Osteoblast (primary cell): ENCODE data around the gene IL32. TPM values are rescaled to one million over a fixed set of nuclear protein-coding genes. Genes with fewer than 3 reads are reported as not detected.
"Not testable (repeated sequence)": the region's sequence is repeated elsewhere in the genome, so short reads cannot be mapped to it uniquely, and the experiment has no call there.

Source experiments
- DNase-seq: peaks from one replicate; pipeline ENCODE4 v3.0.0; 2011; ENCODE audit warnings: low spot score, mixed read lengths; ENCODE audit not compliant: insufficient read length; ENCODE audit errors: missing footprints
- H2AFZ ChIP-seq: 2 replicates; pipeline ENCODE4 v1.6.0; 2011; ENCODE audit warnings: mild to moderate bottlenecking, low read length
- H3K27ac ChIP-seq: 2 replicates; pipeline ENCODE4 v1.5.1; 2011; ENCODE audit warnings: mild to moderate bottlenecking, low read depth, low read length, moderate library complexity
- H3K27me3 ChIP-seq: 2 replicates; pipeline ENCODE4 v1.6.0; 2012; ENCODE audit warnings: mild to moderate bottlenecking, control low read depth, inconsistent platforms, low read length, moderate library complexity; ENCODE audit not compliant: insufficient read depth
- H3K36me3 ChIP-seq: 2 replicates; pipeline ENCODE4 v1.5.1; 2011; ENCODE audit warnings: mild to moderate bottlenecking, low read length, control low read depth, moderate library complexity; ENCODE audit not compliant: insufficient read depth
- H3K4me1 ChIP-seq: 2 replicates; pipeline ENCODE4 v1.5.1; 2011; ENCODE audit warnings: mild to moderate bottlenecking, low read length, control low read depth, moderate library complexity; ENCODE audit not compliant: insufficient read depth
- H3K4me2 ChIP-seq: 2 replicates; pipeline ENCODE4 v1.6.0; 2011; ENCODE audit warnings: mild to moderate bottlenecking, low read length; ENCODE audit not compliant: insufficient read depth
- H3K4me3 ChIP-seq: fragments of 200-600 bp; sonication (generic); 3 replicates; pipeline ENCODE4 v1.5.1; 2012; ENCODE audit warnings: mild to moderate bottlenecking, low read length, inconsistent platforms; ENCODE audit not compliant: insufficient read depth
- H3K79me2 ChIP-seq: 2 replicates; pipeline ENCODE4 v1.6.0; 2012; ENCODE audit warnings: mild to moderate bottlenecking, low read length, control low read depth, inconsistent platforms; ENCODE audit not compliant: insufficient read depth
- H3K9me3 ChIP-seq: 2 replicates; pipeline ENCODE4 v1.5.1; 2011; ENCODE audit warnings: low read depth, low read length, control low read depth
- H4K20me1 ChIP-seq: 2 replicates; pipeline ENCODE4 v1.6.0; 2012; ENCODE audit warnings: mild to moderate bottlenecking, low read length, control low read depth; ENCODE audit not compliant: insufficient read depth
- total RNA-seq: library from RNA; depleted of rRNA; stranded (reverse); fragments of >200 nt; gene quantifications from 2 replicates; pipeline ENCODE4 v1.2.3, GENCODE V29; 2012
- TF ChIP-seq, protein P1 (sequence below): IDR thresholded peaks from 2 replicates; pipeline ENCODE4 v1.5.1; 2011; ENCODE audit warnings: mild to moderate bottlenecking, low read depth, low read length, moderate library complexity; ENCODE audit errors: extremely low read depth

Gene IL32
- total RNA-seq, 1 donor: 0.72 TPM

DNA sequence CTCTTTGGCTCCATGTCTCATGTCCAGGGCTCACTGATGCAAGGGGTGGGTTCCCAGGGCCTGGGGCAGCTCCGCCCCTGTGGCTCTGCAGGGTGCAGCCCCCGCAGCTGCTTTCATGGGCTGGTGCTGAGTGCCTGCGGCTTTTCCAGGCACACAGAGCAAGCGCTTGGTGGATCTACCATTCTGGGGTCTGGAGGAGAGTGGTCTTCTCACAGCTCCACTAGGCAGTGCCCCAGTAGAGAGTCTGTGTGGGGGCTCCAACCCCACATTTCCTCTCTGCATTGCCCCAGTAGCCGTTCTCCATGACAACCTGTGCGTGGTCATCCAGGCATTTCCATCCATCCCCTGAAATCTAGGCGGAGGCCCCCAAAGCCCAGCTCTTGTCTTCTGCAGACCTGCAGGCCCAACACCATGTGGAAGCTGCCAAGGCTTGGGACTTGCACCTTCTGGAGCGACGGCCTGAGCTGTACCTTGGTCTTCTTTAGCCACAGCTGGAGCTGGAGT, 5.2 kb downstream of the IL32 start:
- Histone ChIP-seq H2AFZ (no peak overlapping the region), H3K36me3 (no peaks in the 10 kb centered on the region), H3K4me3 (no peak overlapping the region), H3K9me3 (no peaks in the 10 kb centered on the region), H3K27ac (no peak overlapping the region), H3K79me2 (no peaks in the 10 kb centered on the region), H4K20me1 (no peaks in the 10 kb centered on the region), H3K27me3 (peaks cover 8% of the 10 kb centered on the region), H3K4me1 (no peaks in the 10 kb centered on the region), H3K4me2 (no peak overlapping the region)
- no peak for DNase-seq
- TF ChIP-seq, protein P1, sequence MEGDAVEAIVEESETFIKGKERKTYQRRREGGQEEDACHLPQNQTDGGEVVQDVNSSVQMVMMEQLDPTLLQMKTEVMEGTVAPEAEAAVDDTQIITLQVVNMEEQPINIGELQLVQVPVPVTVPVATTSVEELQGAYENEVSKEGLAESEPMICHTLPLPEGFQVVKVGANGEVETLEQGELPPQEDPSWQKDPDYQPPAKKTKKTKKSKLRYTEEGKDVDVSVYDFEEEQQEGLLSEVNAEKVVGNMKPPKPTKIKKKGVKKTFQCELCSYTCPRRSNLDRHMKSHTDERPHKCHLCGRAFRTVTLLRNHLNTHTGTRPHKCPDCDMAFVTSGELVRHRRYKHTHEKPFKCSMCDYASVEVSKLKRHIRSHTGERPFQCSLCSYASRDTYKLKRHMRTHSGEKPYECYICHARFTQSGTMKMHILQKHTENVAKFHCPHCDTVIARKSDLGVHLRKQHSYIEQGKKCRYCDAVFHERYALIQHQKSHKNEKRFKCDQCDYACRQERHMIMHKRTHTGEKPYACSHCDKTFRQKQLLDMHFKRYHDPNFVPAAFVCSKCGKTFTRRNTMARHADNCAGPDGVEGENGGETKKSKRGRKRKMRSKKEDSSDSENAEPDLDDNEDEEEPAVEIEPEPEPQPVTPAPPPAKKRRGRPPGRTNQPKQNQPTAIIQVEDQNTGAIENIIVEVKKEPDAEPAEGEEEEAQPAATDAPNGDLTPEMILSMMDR: no peak

DNA sequence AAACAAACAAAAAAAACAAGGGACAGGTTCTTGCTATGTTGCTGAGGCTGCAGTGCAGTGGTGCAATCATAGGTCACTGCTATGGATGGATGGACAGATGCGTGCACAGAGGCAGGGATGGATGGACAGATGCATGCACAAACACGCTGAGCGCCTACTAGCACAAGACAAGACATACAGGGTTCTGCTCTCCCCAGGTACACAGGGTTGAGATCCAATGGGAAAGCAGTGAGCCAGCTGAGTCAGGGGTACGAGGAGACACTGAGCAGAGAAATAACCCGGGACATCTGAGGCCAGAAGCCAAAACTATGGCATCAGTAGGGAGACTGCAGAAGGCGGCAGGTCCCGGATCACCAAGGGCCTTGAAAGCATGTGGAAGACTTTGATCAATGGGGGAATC, 6.2 kb downstream of the IL32 start:
- TF ChIP-seq, protein P1: no peak
- H3K9me3 ChIP-seq: no peaks in the 10 kb centered on the region
- no peak overlapping the region for H3K4me2 ChIP-seq
- no peaks in the 10 kb centered on the region for H3K79me2 ChIP-seq
- H3K36me3 ChIP-seq: no peaks in the 10 kb centered on the region
- H3K27ac ChIP-seq: no peak overlapping the region
- no peaks in the 10 kb centered on the region for H3K4me1 ChIP-seq
- DNase-seq: no peak
- no peaks in the 10 kb centered on the region for H4K20me1 ChIP-seq
- H3K4me3 ChIP-seq: no peak overlapping the region
- peaks cover 13% of the 10 kb centered on the region for H3K27me3 ChIP-seq
- no peak overlapping the region for H2AFZ ChIP-seq

DNA sequence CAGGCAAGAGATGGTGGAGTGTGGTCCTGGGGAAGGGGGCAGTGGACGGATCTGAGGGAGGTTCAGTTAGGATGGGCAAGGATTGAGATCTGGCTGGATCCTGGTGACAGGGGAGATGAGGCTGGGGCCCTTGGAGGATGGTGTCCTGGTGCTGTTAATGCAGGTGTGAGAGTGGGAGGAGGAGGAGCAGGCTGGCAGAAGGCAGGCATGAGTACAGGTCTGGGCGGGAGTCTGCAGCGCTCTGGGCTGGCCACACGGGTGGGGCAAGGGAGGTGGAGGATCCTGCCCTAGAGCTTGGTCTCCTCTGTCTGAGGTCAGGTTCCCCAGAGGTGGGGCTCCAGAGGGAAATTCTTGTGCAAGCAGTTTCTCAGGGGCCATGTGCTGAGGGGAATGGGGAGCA, 6.7 kb downstream of the IL32 start:
- H3K36me3 ChIP-seq, H3K4me2 ChIP-seq, DNase-seq, H3K4me3 ChIP-seq, H3K79me2 ChIP-seq, H3K27ac ChIP-seq, H4K20me1 ChIP-seq, H2AFZ ChIP-seq, H3K4me1 ChIP-seq, H3K9me3 ChIP-seq: not testable (repeated sequence)
- peaks cover 15% of the 10 kb centered on the region for H3K27me3 ChIP-seq

DNA sequence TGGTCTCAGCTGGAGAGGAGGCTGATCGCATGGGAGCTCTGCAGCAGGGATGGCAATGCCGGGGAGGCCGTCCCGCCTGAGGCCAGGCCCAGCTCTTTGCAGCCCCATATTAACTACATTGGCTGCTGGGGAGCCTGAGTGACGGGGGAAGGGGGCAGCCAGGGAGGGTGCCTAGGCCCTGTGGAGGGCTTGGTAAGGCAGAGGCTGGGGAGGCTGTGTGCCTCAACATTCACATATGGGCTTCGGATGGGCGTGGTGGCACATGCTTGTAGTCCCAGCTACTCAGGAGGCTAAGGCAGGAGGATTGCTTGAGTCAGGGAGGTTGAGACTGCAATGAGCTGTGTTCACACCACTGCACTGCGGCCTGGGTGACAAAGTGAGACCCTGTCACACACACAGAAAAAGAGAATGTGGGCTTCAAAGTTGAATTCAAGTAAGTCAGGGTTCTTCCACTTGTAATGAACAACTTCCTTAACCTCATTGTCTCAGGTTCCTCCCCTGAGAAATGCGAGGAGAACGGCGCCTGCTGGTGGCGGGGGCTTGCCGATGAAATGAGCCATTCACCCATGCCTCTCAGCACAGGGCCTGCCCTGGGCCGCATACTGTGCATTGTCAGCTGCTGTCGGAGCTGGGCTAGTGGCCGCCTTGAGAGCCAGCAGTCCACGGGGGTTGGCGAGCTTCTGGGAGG, 7.3 kb downstream of the IL32 start:
- not testable (repeated sequence) for H3K4me3 ChIP-seq, H3K27ac ChIP-seq

DNA sequence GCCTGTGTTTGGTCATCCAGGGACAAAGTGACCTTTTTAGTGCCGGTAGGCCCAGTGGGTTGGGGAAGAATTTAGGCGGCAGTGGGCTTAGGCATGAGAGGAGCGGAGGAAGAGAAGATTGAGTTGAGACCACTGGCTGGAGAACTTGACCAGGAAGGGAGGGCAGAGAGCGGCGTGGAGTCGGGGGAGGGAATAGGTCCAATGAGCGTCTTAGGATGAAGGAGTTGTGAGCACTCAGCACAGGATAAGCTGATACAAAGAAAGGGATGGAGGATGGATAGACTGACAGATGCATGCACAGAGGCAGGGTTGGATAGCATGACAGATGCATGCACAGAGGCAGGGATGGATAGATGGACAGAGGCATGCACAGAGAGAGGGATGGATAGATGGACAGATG, 8.0 kb downstream of the IL32 start:
- Histone ChIP-seq H2AFZ (no peak overlapping the region), H3K79me2 (no peaks in the 10 kb centered on the region)

More for the DNA sequence above, 7.3 kb downstream of the IL32 start:
- DNase-seq, H3K79me2 ChIP-seq, H3K4me2 ChIP-seq, H3K9me3 ChIP-seq, H4K20me1 ChIP-seq, H2AFZ ChIP-seq, H3K4me1 ChIP-seq, H3K36me3 ChIP-seq: not testable (repeated sequence)
- peaks cover 20% of the 10 kb centered on the region for H3K27me3 ChIP-seq

More for the DNA sequence above, 8.0 kb downstream of the IL32 start:
- Histone ChIP-seq H3K4me1 (no peaks in the 10 kb centered on the region), H3K27me3 (peaks cover 22% of the 10 kb centered on the region), H3K27ac (no peak overlapping the region), H3K4me3 (no peak overlapping the region), H3K36me3 (no peaks in the 10 kb centered on the region), H3K4me2 (no peak overlapping the region), H4K20me1 (no peaks in the 10 kb centered on the region), H3K9me3 (no peaks in the 10 kb centered on the region)
- TF ChIP-seq, protein P1: no peak
- DNase-seq: no peak
